Sigmoid colon (tissue), 4 donors: ENCODE results near the gene TSPAN19.

Experiments used
- CTCF ChIP-seq, 4 experiments: fragments of 450-650 bp in 3 of 4; fragments of 200-600 bp in 1 of 4; IDR thresholded peaks; one replicate each; pipeline ENCODE4 v1.5.1; 2016 to 2019; ENCODE audit warnings: antibody characterized with exemption in 4 of 4, mild to moderate bottlenecking in 3 of 4, moderate library complexity in 2 of 4
- EP300 ChIP-seq, 4 donors: sonication (generic); formaldehyde crosslinking; IDR thresholded peaks; one replicate each; pipeline ENCODE4 v1.6.1; 2017; ENCODE audit warnings: antibody characterized with exemption in 4 of 4

DNA sequence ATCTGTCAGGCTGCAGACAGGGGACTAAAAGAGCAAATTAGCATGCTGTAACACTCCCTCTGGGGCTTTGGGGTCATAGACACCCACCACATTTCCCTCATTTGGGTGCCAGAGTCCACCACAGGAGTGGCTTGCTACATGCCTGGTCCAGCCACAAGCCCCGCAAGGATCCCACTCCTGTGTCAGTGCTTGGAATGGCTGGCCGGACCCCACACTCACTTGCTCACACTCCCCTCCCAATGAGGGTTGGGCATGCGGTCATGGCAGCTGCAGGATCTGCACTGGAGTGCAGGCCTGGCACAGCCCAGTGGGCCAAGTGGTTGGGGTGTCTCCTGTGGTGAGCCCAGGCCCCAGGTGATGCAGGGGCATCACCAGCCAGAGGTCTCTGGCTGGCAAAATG, 59.9 kb downstream of the TSPAN19 start:
- TF ChIP-seq CTCF (IDR thresholded peaks at IDR 0.05) (no peak), EP300 (IDR thresholded peaks at IDR 0.05) (no peak)
